A549 (cell line): ENCODE measurements around the gene PSORS1C1.

ENCODE experiments used
- CHD2 ChIP-seq: fragments of 150-350 bp; IDR thresholded peaks from 2 replicates; pipeline ENCODE4 v1.6.1; 2014; ENCODE audit warnings: low read length; ENCODE audit not compliant: partially characterized antibody
- CTCF ChIP-seq: fragments of >200 bp; sonication (Bioruptor Twin); formaldehyde crosslinking; IDR thresholded peaks from 3 replicates; pipeline ENCODE4 v1.5.1; 2016
- MAFK ChIP-seq: fragments of 450-650 bp; IDR thresholded peaks from 2 replicates; pipeline ENCODE4 v1.6.1; 2014; ENCODE audit not compliant: partially characterized antibody
- NR3C1 ChIP-seq: fragments of >200 bp; sonication (Bioruptor Twin); formaldehyde crosslinking; IDR thresholded peaks from 3 replicates; pipeline ENCODE4 v1.6.1; 2017
- POLR2A ChIP-seq: IDR thresholded peaks from 2 replicates; pipeline ENCODE4 v1.6.1; 2012; ENCODE audit warnings: mild to moderate bottlenecking, low read length
- RARB ChIP-seq: fragments of 250-450 bp; sonication (Bioruptor Pico); IDR thresholded peaks from 2 replicates; pipeline ENCODE4 v1.8.0; 2021; ENCODE audit warnings: mild to moderate bottlenecking, moderate library complexity
- RFX5 ChIP-seq: fragments of 450-650 bp; IDR thresholded peaks from 2 replicates; pipeline ENCODE4 v1.7.1; 2014; ENCODE audit warnings: antibody characterized with exemption, mild to moderate bottlenecking, moderate library complexity
- TF ChIP-seq, protein P1 (sequence below): fragments of 450-650 bp; IDR thresholded peaks from 2 replicates; pipeline ENCODE4 v1.6.1; 2014; ENCODE audit warnings: antibody characterized with exemption
- TF ChIP-seq, protein P2 (sequence below): IDR thresholded peaks from 2 replicates; pipeline ENCODE4 v1.6.1; 2012

DNA sequence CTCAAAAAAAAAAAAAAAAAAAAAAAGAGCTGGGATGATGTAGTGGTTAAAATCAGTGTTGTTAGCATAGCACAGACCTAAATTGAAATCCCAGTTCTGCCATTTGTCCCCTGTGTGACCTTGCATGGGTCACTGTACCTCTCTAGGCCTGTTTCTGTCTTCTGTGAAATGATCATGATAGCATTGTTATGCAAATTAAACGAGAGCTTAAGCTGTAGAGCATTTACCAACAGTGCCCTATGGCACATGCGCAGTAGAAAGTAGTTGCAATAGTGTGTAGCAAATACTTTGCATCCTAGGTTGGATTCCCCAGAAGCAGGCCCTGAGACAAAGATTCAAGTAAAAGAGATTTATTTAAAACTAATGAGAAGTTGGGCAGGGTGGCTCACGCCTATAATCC lies 17.0 kb downstream of the PSORS1C1 start:
- TF ChIP-seq NR3C1 (no peak), CTCF (no peak), RARB (CRISPR knock-in tag) (no peak), POLR2A (no peak), CHD2 (no peak), MAFK (no peak), RFX5 (no peak)
- TF ChIP-seq, protein P1, sequence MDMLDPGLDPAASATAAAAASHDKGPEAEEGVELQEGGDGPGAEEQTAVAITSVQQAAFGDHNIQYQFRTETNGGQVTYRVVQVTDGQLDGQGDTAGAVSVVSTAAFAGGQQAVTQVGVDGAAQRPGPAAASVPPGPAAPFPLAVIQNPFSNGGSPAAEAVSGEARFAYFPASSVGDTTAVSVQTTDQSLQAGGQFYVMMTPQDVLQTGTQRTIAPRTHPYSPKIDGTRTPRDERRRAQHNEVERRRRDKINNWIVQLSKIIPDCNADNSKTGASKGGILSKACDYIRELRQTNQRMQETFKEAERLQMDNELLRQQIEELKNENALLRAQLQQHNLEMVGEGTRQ, result no peak
- TF ChIP-seq, protein P2, sequence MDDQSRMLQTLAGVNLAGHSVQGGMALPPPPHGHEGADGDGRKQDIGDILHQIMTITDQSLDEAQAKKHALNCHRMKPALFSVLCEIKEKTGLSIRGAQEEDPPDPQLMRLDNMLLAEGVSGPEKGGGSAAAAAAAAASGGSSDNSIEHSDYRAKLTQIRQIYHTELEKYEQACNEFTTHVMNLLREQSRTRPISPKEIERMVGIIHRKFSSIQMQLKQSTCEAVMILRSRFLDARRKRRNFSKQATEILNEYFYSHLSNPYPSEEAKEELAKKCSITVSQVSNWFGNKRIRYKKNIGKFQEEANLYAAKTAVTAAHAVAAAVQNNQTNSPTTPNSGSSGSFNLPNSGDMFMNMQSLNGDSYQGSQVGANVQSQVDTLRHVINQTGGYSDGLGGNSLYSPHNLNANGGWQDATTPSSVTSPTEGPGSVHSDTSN, result no peak
